HG03159 (cell line): ENCODE results near the gene LMX1B.

Source experiments
- ATAC-seq: cut with Tn5 transposase; IDR thresholded peaks from one replicate; pipeline ENCODE4 v1.9.1; 2021; ENCODE audit warnings: mild to moderate bottlenecking, moderate library complexity; ENCODE audit not compliant: unreplicated experiment

LMX1B gene

DNA sequence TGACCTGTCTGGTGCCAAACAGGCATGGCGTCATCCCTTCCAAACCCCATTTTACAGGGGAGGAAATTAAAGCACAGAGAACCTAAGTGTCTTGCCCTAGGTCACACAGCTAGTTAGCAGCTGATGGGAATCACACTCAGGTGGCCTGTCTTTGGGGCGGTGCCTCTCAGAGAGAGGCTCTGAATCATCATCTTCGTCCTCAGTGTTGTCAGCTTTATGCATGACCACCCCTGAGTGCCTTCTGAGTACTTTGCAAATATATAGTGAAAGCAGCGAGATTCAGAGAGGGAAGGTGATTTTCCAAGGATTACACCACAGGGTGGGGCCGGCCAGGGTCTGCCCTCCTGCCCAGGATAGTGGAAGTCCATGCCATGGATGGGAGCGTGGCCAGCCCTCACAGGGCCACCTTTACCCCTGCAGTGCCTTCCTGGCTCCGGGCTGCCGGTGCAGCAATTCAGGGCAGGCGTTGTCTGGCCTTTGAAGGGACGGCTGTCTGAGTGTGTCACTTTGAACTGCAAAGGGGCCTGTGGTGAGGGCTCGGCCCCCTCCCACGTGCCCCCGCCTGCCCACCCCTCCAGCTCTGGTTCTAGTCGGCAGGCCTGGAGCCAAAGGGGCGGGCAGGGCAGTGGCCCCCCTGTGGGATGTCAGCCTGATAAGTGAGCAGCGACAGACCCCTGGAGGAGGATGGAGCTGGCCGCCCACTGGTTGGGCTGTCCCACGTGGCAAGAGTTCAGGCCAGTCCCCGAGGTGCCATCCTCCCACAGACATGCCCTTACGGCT, 16.9 kb downstream of the LMX1B start:
- no peak for ATAC-seq

DNA sequence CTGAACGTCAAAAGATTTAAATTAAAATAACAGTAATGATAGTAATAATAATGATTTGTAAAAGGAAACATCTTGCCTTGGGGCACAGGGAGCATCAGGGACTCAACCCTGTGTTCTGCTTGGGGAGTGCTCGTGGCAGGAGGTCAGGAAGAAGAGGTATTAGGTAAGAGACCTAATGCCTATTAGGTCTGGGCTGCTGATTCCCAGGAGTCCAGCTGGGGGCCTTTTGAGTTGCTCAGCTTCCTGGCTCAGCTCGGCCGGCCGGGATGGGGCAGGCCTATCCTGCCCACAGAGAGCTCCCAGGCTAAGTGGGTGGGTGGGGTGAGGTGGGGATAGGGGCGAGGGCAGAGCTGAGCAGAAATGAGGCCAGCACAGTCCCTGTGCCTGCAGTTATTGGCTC, 17.5 kb downstream of the LMX1B start:
- ATAC-seq: no peak

DNA sequence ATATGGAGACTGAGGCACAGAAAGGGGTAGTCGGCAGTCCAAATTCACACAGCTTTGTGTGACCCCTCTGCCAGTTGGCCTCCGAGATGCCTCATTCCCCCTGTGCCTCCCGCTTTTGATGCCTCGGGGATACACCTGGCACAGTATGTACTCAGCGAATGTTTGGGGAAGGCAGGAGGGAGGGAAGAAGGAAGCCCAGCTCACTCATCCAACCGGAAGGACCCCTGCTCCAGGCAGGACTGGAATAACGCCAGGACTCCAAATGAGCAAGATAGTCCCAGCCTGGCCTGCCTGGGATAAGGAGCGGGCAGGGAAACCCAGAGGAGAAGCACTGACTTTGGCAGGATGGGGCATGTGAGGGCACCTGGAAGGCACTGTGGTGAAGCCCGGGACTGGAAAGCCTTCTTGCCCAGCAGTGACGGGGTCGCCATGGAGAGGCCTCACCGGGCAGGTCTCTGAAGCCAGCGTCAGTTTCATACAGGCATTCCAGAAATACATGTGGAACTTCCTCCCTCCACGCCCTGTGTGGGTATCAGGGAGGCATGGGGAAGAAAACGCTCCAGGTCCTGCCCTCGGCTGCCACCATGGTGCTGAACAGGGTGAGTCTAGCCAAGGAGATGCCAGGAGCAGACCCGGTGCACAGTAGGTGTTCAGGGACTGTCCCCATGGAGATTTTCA, 20.3 kb downstream of the LMX1B start:
- no peak for ATAC-seq

DNA sequence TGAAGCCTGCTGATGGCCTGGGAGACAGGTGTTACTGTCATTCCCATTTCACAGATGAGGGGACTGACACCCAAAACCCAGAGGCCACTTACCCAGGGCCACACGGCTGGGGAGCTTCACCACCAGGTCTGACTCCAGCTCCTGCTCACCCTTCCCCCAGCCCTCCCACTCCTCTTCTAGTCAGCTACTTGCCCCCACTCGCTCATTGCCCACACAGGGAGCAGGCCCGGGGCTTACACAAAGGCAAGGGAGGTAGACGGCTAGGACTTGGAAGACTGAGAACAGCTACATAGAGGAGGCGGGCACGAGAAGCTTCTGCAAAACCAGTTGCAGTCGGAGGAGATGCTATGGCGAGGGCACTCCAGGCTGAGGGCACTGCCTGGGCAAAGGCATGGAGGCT, 21.3 kb downstream of the LMX1B start:
- no peak for ATAC-seq

DNA sequence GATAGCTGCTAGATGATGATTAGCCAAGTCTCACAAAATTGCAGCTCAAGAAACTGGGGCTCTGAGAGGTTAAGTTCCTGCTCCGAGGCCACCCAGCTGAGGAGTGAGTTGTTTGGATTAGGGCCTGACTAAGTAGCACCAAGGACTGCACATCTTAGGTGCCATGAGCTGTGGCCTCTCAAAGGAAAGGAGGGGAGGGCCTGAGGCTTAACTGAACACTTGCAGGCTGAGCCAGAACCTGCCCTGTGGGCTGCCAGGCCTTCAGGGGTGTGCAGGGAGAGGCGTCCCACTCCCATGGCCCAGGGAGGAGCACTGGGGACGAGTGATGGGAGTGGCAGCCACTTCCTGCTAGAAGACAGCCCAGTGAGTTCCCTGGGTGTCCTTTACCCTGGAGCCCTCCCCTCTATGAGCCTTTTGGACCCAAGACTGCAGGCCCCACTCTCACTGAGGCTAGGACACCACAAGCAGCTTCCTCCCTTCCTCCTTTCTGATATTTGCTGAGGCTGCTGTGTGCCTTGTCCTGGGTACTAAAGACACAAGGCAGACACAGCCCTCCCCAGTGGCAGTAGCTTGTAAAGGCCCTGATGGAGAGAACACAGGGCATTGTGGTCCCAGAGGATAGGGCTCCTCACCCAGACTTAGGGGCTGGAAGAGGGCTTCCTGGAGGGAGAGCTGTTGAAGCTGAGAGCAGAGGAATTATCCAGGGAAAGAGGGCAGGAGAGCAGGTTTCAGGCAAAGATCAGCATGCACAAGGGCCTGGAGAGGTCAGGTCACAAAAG, 22.1 kb downstream of the LMX1B start:
- no peak for ATAC-seq

DNA sequence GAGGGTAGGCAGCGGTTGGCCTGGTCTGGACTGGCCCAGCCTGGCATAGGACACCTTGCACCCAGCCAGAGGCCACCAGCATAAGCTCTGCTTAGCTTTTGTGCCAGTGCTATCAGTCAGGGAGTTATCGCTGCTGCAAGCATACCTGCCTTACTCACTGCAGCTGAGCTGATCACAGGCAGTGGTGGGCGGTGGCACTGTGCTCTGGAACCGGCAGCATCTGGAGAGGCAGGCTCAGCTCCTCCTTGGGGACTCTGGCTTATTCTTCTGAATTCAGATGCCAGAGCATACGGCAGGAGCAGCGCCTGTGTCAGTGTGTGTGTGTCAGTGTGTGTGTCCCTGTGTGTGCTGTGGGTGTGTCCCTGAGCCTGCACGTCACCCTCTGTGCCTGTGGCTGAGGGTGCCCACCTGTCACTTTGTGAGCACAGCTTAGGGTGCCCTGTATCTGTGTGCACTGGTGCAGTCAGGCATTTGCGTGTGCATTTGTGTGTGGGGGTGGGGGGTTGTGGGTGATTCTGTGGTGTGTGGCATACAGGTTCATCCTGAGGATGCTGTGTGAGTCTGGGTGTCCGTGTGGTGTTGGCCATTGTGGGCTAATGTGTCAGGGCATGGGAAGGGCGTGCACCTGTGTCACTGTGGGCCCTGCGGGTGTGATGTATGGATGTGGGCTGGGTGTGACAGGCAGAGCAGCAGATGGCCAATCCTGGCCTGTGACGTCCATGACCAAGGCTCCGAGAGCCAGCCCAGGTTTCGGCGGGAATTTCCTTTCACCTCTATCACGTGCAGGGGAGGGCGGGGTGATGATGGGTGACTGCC, 23.5 kb downstream of the LMX1B start:
- no peak for ATAC-seq

DNA sequence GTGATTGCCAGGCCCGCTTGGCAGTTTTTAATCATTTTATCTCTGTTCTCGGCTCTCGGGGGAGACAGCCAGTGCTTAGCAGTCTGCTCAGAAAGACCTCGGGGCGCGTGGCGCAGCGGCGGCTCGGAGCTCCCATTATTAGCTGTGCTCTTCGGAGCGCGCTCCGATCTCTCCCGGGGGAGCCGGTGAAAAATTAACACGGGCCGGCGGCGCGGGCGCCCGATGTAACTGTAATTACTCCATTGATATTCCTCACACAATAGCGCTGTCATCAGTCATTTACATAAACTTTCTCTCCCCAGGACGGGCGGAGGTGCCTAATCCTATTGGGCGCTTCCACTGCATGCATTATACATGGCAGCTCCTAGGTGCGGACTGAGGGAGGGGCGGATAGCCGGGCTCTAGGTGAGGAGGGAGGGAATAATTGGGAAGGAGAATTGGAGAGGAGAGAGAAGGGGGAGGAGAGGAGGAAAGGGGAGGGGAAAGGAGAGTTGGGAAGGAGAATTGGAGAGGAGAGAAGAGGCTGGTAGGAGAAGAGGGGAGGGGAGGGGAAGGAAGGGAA, 24.9 kb downstream of the LMX1B start:
- ATAC-seq: no peak

DNA sequence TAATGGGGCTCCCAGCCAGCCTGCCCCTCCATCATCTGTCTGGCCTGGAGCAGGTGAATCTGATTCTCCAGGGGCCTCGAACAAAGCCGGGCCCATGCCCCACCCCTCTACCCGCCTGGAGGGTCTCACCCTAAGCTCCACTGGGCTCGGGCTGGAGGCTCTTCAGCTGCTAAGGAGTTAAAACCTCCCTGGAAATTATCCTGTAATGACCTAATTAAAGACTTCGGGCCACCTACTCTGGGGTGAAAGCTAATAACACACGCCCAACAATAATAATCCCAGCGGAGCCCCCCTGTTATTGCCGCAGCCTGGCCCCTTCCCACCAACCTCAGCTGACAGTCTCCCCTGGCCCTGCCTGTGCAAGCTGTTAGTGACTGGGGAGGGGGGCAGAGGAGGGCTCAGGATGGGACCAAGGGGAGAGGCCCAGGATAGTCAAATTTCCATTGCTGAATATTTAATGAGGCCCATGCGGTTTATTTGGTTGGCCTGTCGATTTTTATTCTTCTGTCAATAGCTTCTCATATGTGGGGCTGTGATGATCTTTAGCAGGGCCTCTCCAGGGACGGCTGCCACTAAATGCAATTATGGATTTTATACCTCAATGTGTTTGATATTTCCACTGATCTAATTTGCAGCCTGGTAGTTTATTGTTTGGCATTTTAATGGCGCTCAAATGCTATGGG, 25.7 kb downstream of the LMX1B start:
- no peak for ATAC-seq

DNA sequence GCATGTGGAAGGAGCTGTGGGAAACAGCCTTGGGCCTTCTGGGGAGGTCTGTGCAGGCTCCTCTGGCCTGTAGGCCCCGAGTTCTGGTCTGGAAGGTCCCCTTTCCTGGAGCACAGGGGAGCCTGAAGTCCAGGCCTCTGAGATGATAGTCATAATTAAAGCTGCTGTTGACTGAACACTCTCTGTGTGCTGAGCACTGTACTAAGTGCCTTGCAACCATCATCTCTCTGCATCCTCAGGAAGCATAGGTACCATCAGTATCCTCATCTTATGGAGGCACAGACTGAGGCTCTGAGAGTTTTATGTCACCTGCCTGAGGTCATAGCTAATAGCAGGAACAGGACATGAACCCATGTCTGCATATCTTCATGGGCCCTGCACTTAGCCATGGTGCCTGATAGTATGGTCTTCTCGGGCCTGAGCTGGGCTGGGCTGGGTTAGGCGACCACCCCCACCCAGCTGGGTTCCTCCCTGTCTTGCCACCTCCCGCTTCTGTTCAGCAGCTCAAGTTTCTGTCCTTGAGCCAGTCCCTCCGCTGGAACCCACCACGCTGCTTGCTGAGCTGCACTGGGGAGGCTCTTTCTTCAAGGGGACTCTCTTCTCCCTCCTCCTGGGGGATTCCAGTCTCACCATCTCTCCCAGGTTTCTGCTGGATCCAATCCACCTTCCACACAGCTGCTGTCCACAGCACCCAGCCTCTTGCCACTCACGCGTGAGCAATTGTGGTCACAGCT, 27.6 kb downstream of the LMX1B start:
- ATAC-seq: no peak

DNA sequence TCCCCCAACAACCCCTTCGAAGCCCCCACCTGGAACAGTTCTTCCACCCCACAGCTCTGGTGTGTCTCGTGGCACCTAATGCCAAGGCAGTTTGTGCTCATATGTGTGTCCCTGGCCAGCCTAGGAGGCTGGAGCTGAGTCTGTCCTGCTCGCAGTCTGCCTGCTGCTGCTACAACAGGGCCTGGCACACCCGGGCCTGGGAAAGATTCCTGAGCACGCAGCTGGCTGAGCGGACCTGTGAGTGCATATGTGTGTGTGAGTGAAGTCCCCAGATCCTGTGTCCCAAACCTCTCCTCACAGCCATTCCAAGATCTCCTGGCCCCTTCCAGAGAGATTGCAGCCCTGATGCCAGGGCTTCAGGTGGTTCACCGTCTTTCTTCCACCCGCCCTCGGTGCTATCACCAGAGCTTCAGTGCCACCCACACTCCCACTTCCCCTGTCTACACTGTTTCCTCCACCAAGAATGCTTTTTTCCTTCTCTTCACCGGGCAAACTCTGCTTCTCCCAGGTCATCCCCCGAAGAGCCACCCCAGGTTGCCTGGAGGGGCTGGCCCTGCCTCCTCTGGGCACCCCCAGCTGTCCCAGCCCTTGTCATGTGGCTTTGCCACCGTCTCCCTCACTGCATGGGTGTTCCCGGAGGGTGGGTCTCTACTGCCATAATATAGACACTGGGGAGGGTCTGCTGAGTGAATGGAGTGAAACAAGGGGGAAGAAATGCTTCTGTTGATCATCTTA, 28.4 kb downstream of the LMX1B start:
- ATAC-seq: no peak

DNA sequence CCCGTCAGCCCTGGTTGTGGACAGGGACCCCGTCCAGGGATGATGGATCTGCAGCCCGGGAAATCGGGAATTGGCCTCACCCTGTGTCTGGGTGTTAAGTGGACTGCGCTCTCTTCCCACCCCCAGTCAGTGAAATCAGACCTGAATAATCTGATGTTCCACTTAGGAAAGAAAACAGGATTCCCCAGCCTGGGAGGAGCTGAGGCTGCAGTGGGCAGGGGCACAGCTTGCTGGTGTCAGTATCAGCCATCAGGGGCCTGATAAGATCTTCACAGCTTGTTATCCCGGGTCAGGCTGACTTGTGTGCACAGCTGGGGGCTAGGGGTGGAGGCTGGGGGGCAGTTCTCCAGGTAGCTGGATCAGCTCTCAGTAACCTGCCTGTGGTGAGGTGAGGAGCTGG, 29.1 kb downstream of the LMX1B start:
- no peak for ATAC-seq

DNA sequence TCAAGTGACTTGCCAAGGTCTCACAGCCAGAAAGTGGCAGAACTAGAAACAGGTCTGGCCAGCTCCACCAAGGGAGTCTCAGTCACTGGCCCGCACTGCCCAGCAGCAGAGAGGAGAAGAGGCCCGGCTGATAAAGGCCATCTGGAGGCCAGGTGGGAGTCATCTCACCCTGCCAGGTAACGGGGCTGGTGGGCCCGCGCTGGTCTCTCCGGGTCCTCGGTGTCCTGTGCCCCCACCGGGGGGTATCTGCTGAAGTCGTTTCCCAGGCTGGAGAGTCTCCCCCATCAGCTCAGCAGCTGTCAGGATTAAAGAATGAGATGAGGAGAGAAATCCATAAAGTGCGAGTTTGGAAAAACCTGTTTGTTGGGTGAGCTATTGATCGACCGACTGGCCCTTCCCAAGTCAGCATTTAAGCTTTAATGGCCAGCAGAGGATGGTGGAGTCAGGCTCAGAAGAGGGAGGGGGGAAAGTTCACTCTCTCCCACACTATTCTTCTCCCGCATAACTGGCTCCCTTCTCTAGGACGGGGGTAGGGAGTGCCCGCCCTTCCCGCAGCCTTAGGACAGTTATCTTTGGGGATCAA, 30.3 kb downstream of the LMX1B start:
- ATAC-seq: no peak

DNA sequence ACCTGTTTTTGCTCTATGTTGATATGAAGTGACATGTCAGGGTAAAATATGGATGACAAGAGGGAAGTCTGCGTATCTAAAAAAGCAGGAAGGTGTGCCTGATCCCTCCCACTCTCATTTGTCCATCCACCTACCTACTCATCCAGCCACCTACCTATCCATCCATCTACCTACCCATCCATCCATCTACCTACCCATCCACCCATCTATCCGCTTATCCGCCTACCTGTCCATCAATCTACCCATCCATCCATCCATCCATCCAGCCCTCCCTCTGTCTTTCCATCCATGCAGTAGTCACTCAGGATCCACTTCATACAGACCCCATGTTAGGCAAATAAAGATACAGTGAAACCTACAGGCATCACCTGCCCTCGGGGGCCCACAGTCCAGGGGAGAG, 32.4 kb downstream of the LMX1B start:
- no peak for ATAC-seq

DNA sequence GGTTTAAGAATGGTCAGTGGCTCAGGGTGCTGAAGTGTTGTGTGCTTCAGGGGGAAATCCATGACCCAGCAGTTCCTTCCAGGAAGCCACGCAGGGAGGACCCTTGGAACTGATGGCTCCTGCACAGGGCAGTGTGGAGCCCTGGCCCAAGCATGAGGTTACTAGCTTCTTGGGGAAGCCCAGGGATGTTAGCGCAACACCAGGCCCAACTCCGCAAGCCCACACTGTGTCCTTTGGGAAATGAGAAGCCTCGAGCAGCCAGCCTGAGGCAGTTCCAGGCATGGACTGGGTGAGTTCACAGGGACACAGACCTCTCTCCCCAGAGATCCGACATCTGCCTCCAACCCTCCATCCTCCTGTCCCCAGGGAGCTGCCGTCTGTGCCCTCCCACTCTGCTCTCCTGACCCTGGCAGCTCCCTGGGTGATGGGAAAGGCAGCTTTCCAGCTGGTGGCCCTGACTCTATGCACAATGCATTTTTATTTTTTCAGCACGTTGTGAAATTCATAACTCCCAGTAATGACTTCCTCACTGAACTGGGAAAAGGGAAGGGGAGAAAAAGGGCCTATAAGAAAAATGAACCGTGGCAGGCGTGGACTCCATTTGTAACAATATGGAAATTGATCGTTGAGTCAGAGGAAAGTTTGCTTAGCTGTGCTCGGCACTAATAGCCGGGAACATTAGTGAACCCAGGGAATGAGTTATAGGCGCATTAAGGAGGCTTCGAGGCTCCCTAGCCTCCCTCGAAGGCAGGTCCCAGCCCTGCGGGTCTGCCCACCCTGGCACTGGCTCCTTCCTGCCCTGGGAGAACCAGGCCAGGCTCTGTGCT, 34.1 kb downstream of the LMX1B start:
- ATAC-seq: no peak

DNA sequence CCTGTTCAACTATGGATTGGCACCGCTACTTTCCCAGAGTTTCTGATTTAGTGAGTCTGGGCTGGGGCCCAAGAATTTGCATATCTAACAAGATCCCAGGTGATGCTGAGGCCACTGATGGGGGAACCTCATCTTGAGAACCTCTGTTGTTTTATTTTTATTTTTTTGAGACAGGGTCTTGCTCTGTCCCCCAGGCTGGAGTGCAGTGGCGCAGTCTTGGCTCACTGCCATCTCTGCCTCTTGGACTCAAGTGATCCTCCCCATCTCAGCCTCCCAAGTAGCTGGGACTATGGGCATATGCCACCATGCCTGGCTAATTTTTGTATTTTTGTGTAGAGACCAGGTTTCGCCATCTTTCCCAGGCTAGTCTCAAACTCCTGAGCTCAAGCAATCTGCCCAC, 35.7 kb downstream of the LMX1B start:
- ATAC-seq: no peak

DNA sequence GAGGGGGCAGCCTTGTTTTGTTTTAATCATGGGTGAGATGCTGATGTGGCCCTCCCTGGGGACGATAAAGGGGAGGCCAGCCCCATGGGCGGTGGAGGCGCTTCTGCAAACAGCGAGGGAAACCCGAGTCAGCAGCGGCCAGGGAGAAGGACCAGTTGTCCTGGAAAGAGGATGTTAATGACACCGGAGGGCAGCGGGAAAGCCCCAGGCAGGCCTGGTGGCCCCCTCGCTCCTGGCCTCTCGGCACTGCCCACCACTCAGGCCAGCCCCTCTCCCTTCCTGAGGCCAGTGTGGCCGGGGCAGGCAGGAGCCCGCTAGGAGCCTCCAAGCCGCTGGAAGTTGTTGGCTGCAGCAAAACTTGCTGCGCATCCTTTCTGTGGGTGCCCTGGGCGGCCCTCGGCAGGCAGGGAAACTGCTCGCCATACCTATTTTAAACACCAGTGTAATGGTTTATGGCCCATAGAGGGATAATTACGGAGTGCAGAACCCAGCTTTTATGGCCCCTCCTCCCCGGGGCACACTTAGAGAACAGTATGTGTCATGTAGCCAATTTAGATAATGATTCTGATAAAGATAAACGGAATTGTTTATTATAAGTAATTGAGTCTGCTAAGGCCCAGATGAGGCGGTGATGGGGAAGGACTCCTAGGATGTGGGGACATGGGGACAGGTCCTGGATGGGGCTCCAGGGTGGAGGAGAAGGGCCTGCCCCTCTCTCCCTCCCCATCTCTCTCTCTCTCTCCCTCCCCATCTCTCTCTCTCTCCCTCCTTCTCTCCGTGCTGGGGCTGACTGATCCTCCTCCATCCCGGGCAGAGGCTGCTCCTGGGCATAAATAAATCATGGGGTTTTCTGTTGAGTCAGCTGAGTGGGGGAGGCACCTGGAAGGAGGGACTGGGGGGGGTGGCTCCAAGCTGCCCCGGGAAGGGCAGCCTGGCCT, 36.9 kb downstream of the LMX1B start:
- no peak for ATAC-seq
